Measurements from ENCODE around the gene POLD2.

DNA sequence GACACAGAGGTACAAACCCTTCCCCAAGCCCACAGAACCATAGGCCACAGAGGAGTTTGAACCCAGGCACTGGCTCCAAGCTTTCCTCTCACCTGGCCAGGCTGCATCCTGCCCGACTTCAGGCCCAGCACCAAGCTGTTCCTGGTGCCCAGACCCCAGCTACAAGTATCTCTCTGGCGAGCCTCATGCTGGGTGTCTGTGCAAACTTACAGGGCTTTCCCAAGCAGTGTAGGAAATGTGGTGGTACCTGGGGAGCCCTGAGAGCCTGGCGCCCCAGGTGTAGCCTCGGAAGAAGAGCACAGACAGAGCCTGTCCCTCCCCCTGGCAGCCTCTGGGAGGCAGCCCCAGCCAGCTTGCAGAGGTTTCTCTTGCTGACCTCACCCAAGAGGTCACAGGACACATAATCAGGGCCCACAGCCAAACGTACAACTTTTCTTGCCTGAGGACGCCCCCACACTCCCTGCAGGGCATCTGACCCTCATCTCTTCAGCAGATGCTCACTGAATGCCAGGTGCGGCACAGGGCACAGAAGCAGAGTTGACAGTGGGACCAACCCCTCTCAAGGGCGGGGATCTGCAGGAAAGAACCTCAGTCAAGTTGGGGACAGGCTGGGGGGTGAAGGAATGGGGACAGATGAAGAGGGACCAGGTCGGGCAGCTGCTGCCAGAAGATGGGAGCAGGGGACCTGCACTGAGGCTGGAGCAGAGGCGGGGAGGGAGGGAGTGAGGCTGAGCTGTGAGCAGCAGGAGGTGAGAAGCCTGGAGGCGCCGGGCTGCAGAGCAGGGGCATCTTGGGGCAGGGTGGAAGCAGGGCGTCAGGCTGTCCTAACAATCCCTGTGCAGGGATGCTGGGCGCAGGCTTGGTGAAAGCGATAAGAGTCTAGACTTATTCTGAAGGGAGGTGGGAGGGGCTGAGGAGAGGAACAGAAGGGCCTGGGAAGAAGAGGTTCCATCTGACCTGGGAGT, 34.0 kb upstream of the POLD2 start:
- TF ChIP-seq, protein P1, sequence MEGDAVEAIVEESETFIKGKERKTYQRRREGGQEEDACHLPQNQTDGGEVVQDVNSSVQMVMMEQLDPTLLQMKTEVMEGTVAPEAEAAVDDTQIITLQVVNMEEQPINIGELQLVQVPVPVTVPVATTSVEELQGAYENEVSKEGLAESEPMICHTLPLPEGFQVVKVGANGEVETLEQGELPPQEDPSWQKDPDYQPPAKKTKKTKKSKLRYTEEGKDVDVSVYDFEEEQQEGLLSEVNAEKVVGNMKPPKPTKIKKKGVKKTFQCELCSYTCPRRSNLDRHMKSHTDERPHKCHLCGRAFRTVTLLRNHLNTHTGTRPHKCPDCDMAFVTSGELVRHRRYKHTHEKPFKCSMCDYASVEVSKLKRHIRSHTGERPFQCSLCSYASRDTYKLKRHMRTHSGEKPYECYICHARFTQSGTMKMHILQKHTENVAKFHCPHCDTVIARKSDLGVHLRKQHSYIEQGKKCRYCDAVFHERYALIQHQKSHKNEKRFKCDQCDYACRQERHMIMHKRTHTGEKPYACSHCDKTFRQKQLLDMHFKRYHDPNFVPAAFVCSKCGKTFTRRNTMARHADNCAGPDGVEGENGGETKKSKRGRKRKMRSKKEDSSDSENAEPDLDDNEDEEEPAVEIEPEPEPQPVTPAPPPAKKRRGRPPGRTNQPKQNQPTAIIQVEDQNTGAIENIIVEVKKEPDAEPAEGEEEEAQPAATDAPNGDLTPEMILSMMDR (IDR thresholded peaks at IDR 0.05), result no peak
- TF ChIP-seq POLR2A (IDR thresholded peaks at IDR 0.05), result no peak
